GM18520 (cell line): ENCODE results near the gene GPR139.

Experiments
- ATAC-seq: cut with Tn5 transposase; IDR thresholded peaks from one replicate; pipeline ENCODE4 v1.9.1; 2021; ENCODE audit not compliant: unreplicated experiment

Gene GPR139

DNA sequence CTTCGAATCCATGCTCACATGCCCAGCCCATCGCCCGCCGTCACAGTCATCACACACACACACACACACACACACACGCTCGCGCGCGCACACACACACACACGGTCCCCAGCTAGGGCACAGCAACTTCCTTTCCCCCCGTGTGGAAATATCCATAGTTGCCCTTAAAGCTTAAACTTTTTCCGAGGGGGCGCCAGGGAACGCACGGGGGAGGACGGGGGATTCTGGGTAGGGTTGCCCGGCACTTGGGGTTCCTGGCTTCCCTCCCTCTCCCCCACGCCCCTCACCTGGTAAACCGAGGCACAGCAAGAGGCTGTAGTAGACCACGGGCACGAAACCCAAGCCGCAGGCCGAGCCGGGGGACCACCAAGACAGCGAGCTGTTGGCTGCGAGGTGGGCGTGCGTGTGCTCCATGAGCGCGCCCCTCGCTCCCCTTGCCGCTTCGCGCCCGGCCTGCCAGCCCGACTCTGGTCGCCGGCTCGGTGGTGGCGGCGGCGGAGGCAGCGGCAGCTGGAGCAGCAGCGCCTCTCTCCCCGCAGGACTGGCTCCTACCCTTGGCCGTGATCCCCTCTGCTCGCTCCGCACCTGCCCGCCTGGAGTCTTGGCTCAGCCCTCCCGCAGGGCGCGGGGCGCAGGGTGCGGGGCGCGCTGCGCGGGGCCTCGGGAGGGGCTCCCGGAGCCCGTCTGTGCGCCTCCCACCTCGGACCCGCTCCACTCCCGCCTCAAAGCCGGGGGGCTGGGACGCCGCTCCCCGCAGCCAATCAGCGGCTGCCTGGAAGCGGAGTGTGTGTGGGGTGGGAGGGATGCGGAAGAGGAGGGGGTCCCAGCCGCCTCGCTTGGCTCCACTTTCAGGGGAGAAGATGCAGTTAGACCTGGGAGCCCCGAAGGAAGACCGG lies at the start of gene GPR139:
TSS of gene GPR139 (minus strand) at position 688 of the 896 bp plus-strand sequence. CDS start at position 414, 274 bp downstream.
- ATAC-seq, result no peak

DNA sequence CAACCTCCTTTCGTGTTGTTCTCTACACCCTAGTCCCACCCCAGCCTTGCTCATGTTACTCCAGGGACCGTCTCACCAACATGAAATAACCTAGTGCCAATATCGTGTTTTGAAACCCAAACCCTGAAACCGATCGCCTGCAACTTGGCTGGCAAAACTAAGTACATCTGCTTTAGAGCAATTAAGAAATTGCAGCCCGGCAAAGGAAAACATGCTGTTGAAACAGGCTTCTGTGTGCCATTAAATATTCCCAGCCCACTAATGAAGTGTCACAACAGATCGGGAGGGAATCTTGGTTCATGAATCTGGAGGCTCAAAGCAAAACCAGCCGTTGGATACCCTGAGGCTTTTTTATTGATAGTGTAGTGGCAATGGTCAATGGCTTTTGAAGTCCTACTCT lies 48.3 kb upstream of the GPR139 start:
- ATAC-seq, result no peak

DNA sequence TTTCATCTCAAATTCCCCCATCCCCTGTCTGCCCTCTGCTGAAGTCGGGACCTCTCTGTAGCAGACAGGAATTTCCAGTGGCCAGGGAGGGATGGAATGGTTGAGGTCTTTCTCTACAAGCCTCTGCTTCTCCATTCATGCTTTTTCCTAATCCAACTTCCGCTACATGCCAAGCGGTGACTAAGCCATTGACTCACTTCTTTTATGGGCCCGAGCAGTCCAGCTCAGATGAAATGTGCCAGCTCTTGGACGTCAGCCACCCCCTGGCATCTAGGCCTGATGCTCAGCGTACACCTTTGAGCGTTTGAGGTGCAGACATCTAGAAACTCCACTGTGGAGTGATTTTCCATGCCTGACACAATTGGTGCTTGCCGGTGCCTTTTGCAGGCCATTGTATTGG lies 40.7 kb upstream of the GPR139 start:
- no peak for ATAC-seq

DNA sequence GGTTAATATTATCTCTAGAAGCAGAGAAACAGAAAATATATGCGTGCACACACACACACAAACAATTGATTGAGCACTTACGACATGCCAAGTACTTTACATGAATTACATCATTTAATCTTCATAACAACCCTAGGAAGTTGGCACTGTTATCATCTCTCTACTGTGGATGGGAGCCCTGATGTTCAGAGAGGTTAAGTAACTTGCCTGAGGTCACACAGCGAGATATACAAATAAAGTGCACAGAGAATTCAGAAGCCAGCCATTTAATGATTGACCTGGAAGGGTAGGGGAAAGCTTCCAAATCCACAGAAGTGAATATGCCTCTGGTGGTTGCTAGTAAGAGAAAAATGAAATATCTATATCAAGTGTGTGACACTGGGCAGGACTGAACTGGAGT lies 37.5 kb upstream of the GPR139 start:
- no peak for ATAC-seq

DNA sequence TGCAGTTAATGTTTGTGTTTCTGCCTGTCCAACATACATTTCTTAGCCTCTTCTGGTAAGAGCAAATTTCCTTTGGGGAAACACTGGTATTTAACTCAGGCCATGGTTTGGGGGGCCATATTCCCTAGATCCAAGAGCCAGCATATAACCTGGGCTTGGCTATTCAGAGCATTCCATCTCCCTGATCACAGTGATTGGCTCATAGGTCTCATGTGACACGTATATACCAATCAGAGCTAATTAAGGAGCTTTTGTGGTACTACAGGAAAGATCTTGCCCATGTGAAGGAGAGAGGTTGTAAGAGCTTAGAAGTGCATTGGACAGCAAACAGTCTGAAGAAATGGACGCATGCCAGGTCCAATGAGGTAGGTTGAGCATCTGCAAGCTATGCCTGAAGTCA lies 33.4 kb upstream of the GPR139 start:
- no peak for ATAC-seq

DNA sequence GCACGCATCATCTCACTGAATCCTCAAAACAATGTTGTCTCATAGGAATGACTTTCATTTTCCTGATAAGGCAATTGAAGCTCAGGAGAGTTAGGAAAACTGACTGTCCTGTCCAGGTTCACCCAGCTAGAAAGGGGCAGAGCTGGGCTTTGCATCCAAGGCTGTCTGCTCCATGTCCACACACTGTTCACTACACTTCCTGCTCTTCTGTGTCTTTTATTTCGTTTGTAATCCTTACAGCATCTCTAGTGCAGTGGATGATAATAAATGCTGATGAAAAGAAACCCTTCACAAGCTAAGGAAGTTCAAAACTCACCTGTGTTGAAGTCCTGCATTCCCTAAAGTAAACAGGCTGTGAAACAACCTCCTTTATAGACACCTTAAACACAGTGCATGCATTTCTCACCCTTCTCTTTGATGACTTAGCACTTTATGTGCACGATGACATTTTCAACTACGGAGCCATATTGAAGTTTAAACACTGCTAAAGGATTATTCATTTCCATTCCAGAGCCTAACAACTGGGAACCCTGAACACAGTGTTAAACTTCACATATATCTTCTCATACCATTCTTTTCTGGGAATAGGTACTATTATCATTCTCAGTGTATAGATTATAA lies 31.0 kb upstream of the GPR139 start:
- ATAC-seq, result no peak

DNA sequence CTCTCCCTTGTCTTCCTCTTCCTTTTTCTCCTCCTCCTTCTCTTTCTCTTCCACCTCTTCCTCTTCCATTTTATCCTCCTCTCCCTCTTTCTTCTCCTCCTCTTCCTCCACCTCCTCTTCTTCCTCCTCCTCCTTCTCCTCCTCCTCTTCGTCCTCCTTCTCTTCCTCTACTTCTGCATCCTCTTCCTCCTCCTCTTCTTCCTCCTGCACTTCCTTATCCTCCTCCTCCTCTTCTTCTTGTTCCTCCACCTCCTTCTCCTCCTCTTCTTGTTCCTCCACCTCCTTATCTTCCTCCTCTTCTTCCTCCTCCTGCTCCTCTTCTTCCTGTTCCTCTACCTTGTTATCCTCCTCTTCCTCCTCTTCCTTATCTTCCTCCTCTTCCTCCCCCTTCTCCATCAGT lies 28.8 kb upstream of the GPR139 start:
- no peak for ATAC-seq

DNA sequence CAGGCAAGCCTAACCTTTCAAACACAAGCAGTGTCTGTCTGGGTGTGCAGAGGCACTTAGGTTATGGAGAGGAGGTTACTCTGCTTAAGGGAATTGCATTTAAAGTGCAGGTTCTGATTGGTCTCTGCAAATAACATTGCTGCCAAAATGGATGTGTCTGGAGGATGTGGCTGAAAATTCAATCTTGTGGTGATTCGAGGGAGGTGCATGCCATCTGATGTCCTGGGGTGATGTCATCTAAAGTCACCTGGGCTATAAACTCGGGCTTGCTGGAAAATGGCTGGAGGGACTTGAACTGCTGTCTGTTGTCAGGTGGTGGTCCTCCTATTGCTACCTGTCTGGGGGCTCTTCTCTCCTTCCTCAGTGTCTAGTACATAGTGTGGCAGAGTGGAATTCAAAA lies 28.3 kb upstream of the GPR139 start:
- ATAC-seq, result no peak

DNA sequence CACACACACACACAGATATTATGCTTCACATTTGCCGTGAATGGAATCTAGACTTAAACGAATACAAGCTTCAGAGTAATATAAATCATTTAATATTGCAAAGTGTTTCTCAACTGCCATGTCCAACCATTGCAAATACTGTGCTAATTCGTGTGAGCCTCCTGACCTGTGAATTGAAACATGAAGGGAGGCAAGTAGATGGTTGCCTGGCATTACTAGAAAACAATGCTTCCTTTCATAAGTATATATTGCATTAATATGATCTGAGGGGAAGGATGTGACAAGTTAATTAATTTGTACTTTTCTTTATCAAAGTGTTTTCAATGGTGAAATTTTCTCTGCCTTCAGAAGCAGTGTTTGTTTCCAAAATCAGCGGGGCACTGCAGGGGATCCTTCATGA lies 25.7 kb upstream of the GPR139 start:
- no peak for ATAC-seq

DNA sequence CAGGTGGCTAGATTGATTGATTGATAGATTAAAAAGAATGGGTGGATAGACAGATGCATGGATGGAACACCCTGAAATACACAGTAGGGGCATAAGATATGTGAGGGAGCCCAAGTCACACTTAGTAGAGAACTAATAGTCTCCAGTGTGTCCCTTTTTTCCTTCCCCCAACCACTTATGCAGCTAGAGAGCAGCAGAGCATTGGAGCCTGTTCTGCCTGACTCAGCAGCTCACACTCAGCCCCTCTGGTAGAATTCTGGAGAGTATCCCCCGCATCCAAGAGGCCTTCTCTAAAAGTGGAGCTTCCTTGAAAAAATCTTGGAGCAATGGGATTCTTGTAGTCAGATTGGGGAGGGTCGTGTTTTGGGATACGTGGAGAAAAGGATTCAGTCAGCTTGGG lies 20.5 kb upstream of the GPR139 start:
- ATAC-seq, result no peak

DNA sequence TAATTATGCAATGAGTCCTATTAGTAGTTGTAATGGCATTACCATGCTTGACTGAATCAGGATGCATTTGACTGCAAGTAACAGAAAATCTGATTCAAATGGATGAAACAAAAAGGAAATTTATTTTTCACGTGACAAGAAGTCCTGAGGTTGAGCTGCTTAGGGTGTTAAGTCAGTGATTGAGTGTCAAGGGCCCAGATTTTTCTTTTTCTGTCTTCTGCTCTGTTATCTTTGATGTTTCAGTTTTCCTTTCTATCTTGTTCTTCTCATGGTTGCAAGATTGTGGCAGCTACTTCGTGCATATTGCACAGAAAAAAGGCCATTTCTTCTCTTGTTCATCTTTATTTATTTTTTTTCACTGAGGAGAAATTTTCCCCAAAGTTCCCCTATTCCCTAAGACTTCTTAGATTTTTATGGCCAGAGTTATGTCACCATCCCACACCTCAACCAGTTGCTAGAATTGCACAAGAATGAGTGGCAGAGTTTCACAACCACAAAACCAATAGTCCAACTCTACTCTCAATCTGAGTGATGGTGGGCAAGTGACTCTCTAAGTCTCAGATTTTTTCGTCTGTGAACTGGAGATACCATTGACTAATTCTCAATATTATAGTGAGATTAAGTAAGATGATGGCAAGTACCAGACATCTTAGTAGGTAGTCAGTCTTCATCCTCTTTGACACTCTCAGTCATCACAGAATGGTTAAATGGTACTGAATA lies 15.7 kb upstream of the GPR139 start:
- ATAC-seq, result no peak

DNA sequence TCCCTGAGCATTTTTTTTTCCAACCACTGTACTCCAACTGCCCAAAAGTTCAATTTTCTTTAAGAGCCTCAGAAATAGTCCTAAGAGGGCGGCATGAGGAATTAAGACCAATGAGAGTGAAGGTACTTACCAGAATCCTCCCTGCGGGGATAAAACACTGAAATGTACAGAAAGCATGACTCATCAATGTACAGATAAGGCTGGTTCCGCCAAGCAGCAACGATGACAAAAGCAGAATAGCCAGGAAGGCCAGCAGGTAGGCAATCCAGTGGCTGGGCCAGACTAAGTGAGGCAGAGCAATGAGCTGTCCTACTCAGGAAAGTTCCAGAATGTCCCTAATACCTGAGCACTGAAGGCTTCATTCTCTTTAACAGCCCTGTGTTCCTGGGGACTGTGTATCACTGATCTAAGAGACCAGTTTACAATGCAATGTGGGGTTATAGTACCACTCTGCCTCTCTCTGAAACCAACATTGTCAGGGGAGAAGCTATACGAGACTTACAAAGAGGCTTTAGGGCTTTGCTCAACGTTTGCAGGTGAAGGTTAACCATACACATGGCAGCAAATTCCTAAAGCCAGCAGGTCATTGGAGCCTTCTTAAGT lies 11.0 kb upstream of the GPR139 start:
- ATAC-seq, result no peak

DNA sequence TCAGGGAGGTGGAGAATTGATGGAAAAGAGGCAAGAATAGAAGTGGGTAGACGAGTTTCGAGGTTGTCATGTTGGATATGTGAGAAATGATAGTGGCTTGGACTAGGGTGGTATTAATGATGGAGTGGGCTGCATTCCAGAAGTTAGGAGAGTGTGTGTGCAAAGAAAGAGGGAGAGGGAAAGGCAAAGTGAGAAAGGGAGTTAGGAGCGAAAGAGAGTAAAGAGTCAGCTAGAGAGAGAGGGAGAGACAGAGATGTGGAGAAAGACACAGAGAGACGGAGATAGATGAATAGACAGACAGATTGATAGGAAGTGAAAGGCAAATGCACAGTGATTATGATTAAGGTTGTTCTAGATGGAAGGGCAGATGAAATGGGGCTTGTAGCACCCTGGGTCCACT lies 5.4 kb upstream of the GPR139 start:
- ATAC-seq, result no peak

DNA sequence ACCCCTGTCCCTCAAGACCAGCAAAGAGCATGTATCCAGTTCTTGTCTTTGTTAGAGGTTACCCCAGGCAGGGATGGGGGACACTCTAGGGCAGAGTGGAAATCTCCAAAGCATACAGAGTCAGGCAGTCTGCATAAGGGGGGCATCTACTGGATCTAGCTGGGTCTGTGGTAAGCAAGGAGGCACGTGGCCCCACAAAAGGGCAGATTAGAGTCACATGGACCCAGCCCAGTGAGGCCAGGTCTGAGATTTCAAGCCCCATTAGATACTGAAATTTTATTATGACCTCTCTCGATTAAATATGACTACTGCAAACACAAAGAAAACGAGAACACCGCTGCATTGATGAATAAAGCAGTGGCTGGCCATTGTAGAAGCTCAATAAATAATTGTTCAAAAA lies 1.6 kb upstream of the GPR139 start:
- no peak for ATAC-seq

DNA sequence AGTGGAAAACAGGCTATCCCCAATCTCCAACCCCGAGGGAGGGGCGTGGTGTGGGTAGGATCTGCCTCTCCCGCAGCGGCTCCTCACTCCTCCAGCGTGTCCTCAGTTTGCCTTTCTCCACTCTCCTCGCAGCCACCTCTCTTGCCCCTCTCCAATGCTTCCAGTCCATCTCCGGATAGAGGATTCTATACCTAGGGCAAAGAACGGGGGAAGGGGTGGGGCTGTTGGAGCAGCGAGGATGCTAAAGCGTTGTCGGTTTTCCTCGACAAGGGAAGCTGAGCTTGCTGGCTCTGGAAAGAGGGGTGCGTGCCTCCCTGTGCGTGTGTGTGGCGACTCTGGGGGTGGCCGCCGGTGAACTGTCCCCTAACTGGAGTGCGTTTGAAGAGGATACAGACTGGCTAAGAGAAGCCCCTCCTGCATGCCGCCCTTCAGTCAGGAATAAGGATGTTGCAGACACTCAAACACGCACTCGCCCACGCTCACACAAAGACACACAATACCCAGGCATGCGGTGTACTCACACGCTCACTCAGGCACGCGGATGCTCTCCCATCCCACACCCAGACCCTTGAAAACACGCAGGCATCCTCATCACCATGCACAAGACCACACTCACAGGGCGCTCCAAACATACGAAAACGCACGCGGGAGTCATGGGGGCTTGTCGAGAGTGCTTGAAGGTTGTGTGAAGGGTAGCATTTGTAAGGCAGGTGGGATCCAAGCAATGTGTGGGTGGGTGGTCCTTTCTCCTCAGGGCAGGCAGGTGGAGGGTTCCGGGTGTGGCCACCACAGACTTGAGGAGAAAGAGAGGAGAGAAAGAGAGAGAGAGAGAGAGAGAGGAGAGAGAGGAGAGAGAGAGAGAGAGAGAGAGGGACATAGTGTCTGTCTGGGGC lies 655 bp upstream of the GPR139 start:
- ATAC-seq, result no peak

DNA sequence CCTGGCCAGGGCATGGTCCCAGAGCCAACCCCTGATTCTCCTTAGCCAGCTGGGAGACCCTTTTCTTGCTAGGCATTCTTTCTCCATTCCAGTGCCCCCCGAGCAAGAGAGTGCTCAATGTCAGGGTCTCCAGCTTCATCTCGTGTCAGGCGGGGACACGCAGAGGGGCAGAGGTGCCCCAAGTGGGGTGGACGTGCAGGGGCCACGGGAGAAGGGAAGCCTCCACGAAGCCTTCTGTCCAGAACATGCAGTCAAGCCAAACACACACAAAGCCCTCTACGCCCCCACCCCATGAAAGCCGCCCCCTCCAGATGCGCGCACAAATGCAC lies 852 bp downstream of the GPR139 start:
- ATAC-seq, result no peak

DNA sequence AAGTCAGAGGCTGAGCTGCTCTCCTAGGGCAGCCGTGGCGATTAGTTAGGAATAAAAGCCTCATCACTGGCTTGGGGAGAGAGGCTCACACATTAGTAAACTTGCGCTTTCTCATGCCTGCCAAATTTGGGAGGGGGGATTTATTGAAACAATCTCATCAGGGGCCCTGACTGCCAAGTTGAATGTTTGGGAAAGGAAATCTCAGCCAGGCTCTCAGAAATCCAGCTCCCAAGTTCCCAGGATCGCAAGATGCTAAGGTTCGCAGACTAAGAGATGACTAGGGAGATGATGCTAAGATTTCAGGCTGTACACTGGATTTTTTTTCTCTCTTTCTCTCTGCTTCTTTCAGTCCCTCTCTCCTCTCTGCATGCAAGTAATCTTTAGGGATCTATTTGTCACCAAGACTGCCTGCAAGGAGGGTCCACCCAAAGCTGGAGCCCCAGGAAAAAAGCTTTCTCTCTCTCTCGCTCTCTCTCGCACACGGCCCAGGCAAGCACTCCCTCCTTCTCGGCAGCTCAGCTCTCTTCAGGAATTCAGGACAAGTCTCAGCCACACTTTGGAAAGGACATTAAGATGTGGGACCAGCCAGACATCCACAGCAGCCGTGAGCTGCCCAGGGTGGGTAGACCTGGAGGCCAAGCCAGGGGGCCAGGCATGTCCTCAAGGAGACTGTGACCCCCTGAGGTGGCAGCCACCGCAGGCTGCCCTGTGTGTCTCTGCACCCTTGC lies 1.4 kb downstream of the GPR139 start:
- no peak for ATAC-seq

DNA sequence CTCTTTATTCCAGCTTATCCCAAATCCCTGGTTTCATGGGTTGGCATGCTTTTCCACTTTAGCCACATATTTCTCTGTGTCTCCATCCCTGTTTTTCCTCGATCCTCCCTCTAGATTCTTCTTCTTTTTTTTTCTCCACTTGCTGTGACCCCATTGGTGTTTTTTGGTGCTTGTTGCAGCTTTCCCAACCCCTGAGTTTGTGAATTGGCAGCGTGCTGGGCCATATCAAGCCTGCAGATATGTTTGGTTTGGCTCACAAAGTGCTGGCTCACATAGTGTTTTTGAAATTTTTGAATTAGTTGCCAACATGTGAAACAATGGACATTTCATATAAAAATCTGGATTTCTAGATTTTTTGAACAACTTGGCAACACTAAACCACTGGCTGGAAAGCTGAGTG lies 8.8 kb downstream of the GPR139 start:
- ATAC-seq, result no peak

DNA sequence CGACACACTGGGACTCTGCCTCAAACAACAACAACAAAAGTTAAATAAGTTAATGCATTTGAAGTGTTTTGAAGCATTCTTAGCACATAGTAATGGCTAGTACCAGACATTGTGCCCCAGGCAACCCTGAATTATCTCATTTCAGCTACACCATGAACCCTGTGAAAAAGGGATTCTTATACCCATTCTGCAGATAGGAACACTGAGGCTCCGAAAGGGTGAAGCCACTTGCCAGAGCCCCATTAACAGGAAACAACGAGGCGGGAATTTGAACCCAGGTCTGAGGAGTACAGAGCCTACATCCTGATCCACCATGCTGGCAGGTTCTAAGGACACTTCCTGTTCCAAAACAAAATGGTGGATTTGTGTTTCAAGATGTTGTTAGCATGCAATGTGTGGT lies 9.2 kb downstream of the GPR139 start:
- ATAC-seq, result no peak

DNA sequence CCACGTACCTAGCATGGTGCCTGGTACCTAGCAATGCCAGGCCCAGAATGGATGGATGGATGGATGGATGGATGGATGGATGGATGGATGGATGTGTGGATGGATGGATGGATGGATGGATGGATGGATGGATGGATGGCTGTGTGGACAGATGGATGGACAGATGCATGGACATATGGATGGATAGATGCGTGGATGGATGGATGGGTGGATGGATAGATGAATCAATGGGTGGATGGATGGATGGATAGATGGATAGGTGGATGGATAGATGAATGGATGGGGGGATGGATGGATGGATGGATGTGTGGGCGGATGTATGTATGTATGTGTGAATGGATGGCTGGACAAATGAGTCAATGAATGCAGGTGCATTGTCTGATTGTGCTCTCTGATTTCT lies 12.6 kb downstream of the GPR139 start:
- no peak for ATAC-seq
